D721Med (cell line): ENCODE results near the gene ANKRD44.

ENCODE experiments used
- DNase-seq: peaks from one replicate; pipeline ENCODE4 v3.0.0; 2011; ENCODE audit warnings: low spot score; ENCODE audit not compliant: insufficient read length
- FAIRE-seq: peaks from 2 replicates; lab custom pipeline; 2011; peaks lifted over from hg19 to GRCh38; lab: Jason Lieb, UNC
- TF ChIP-seq, protein P1 (sequence below): IDR thresholded peaks from 2 replicates; pipeline ENCODE4 v1.5.1; 2012; ENCODE audit warnings: mild to moderate bottlenecking, control low read depth; ENCODE audit not compliant: insufficient read depth; ENCODE audit errors: missing control alignments

Gene ANKRD44

DNA sequence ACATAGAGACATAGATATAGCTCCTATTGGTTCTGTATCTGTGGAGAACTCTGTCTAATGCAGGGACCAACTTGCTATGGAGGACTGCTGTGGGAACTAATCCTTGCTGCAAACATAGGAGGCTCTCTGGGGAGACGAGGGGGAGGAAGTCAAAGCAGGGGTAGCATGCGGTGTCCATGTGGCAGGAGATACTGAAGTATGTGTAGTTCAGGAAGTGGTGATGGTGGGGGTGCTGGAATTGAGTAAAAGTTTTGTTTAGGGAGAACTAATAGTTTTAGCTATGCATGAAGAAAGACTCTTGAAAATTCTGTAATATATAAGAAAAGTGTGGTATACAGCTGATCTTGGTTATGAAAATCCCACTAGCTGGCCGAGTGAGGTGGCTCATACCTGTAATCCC, 62.0 kb downstream of the ANKRD44 start:
- FAIRE-seq, result no peak
- DNase-seq, result no peak
- TF ChIP-seq, protein P1, sequence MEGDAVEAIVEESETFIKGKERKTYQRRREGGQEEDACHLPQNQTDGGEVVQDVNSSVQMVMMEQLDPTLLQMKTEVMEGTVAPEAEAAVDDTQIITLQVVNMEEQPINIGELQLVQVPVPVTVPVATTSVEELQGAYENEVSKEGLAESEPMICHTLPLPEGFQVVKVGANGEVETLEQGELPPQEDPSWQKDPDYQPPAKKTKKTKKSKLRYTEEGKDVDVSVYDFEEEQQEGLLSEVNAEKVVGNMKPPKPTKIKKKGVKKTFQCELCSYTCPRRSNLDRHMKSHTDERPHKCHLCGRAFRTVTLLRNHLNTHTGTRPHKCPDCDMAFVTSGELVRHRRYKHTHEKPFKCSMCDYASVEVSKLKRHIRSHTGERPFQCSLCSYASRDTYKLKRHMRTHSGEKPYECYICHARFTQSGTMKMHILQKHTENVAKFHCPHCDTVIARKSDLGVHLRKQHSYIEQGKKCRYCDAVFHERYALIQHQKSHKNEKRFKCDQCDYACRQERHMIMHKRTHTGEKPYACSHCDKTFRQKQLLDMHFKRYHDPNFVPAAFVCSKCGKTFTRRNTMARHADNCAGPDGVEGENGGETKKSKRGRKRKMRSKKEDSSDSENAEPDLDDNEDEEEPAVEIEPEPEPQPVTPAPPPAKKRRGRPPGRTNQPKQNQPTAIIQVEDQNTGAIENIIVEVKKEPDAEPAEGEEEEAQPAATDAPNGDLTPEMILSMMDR, result no peak

GRCh38 chr2:197248001-197248401, 62.6 kb downstream of the ANKRD44 start:
- DNase-seq, result no peak
- FAIRE-seq, result no peak
- TF ChIP-seq, protein P1, result no peak

DNA sequence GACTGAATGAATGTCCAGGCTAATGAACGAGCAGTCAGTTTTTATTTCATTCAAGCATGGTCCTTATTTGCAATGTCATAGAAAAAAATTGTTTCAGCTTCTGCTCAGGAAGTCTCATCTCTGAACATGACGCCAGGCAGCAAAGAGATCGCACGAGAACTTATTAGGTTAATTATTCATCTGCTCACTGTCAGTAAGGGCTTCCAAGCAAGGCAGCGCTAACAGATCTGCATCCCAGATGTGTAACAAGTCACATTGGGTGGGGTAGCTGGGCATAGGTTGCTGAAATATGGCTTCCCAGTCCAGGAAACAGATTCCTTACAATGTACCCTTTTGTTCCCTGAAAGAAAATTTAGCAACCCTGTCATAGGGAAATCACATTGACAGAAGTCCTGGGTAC, 63.5 kb downstream of the ANKRD44 start:
- DNase-seq, result no peak
- TF ChIP-seq, protein P1, result no peak
- FAIRE-seq, result no peak

DNA sequence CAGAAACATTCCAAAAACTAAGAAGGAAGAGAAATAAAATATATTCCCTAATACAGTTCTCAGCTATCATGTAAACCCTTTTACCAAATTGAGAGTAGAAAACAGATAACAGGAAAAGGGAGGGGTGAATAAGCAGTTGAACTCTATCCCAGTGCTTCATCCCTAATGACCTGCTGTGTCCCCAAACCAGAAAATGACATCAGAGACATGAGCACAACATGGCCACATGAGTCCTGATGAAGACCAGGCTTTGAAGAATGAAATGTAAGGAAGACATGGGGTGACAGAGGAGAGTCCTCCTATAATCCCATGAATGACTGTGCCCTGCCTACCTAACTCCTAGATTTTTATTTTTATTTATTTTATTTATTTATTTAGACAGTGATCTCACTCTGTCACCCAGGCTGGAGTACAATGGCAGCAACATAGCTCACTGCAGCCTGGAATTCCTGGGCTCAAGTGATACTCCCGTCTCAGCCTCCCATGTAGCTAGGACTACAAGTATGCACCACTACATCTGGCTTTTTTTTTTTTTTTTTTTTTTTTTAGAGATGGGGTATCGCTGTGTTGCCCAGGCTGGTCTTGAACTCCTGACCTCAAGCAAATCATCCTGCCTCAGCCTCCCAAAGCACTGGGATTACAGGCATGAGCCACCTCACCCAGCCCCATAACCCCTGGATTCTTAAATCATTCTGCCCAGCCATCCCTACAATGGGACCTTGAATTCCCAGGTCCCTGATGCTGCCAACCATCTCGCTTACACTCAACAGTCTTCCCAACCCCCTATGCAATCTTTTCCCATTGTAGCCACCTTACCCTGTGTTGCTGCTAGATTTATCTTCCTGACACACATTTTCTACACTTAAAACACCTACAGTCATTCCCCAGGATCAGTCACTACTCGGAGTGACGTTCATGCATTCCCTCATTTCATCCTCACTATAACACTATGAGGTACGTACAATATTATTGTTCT, 64.5 kb downstream of the ANKRD44 start:
- no peak for FAIRE-seq
- TF ChIP-seq, protein P1, result no peak
- no peak for DNase-seq

- DNase-seq (no peak), FAIRE-seq (no peak)
- TF ChIP-seq, protein P1, result no peak
Observed at GRCh38 chr2:197244349-197244748, 66.2 kb downstream of the ANKRD44 start.

DNA sequence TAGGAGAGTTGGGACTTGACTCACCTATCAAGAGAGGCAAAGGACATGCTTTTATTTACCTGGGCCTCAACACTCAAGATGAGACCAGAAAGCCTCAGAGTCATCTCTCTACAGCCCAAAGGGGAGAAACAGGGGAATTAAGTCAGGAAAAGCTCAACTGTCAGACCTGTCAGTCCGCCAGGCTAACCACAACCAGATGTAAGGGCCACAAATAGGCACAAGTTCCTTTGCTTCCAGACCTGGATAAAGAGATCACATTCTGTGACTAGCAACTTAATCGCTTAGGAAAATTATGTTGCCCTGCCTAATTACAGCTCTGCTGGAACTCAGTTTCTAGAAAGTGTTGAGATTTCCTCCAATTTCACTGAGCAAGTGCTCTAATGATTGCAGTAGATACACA, 67.9 kb downstream of the ANKRD44 start:
- DNase-seq (no peak), FAIRE-seq (no peak)
- TF ChIP-seq, protein P1, result no peak

DNA sequence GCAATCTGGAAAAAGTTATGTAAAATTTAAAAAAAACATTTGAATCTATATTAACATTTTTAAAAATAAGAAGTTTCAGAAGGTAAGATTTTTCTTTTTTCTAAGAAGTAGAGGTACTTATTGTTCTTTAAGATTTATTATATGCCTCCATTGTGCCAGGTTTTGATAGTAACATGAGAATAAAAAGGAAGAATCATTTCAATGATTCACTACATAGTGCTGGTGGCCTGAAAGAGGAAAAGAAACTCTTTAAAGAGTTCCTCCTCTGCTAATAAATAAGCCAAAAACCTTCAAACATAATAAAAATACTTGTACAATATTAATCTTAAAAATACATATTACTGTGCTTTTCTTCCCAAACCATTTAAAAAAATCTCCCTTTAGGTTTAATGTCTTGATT, 69.0 kb downstream of the ANKRD44 start:
- FAIRE-seq, result no peak
- TF ChIP-seq, protein P1, result no peak

More for the DNA sequence above, 69.0 kb downstream of the ANKRD44 start:
- DNase-seq, result no peak
